ENCODE measurements around the gene INSYN1. TPM values are rescaled to one million over a fixed set of nuclear protein-coding genes. Genes with fewer than 3 reads are reported as not detected.
"Not testable (repeated sequence)": the region's sequence is repeated elsewhere in the genome, so short reads cannot be mapped to it uniquely, and the experiment has no call there.

INSYN1 gene
- total RNA-seq, 4 donors from 2014 or later, result 22.7 to 70.1 (median 45.7) TPM

- Histone ChIP-seq H3K36me3 (peaks cover 82% of the 10 kb centered on the region), H3K9me3 (no peaks in the 10 kb centered on the region), H3K27me3 (no peaks in the 10 kb centered on the region), H3K4me3 (no peak overlapping the region), H3K4me1 (no peaks in the 10 kb centered on the region), H3K27ac (no peak overlapping the region)
- no peak for DNase-seq (ENCODE audit: low spot score in 2 of 2)
- WGBS, result 90% methylated on average over 6 of the region's 6 CpGs
- TF ChIP-seq POLR2A (IDR thresholded peaks at IDR 0.05), result no peak
- TF ChIP-seq POLR2AphosphoS5 (IDR thresholded peaks at IDR 0.05), result no peak
- TF ChIP-seq EP300 (IDR thresholded peaks at IDR 0.05), result no peak
- TF ChIP-seq CTCF (IDR thresholded peaks at IDR 0.05), result no peak
These were observed 44.5 kb downstream of the INSYN1 start for GRCh38 chr15:73708691-73709090.

- peaks cover 59% of the 10 kb centered on the region for H3K36me3 ChIP-seq
- no peak for DNase-seq (ENCODE audit: low spot score in 2 of 2)
- WGBS, result 56% methylated on average over 10 of the region's 13 CpGs
- TF ChIP-seq EP300 (IDR thresholded peaks at IDR 0.05), result no peak
- peak; percentile 15 to 83 for TF ChIP-seq CTCF (IDR thresholded peaks at IDR 0.05)
- no peak overlapping the region for H3K4me3 ChIP-seq
- no peaks in the 10 kb centered on the region for H3K4me1 ChIP-seq
- no peaks in the 10 kb centered on the region for H3K9me3 ChIP-seq
- H3K27me3 ChIP-seq, result no peaks in the 10 kb centered on the region
- no peak overlapping the region for H3K27ac ChIP-seq
These were observed 48.1 kb downstream of the INSYN1 start for GRCh38 chr15:73704869-73705645.

DNA sequence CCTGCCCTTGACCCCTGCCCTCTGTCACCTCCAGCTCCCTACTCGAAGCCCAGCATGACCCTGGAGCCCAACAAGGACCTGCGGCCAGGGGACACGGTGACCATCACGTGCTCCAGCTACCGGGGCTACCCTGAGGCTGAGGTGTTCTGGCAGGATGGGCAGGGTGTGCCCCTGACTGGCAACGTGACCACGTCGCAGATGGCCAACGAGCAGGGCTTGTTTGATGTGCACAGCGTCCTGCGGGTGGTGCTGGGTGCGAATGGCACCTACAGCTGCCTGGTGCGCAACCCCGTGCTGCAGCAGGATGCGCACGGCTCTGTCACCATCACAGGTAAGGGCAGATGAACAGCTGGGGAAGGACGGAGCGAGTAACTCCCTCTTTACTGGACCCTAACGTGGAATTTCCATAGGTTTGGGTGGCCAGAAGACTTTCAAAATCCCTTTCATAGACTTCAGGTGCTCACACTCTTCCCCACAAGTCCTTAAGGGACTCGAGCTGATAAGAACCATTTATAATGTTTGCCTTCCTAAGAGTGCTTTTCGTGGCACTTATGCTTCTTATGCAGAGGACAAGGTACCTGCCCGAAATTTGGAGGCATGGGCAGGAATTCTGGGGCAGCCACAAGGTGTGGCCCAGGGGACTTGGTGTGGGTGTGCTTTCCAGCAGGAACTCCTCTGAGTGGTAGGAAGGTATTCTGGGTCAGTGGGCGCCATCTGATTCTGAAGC, 48.8 kb downstream of the INSYN1 start:
- not testable (repeated sequence) for H3K27me3 ChIP-seq; H3K4me3 ChIP-seq; H3K9me3 ChIP-seq; H3K27ac ChIP-seq; H3K4me1 ChIP-seq; DNase-seq (ENCODE audit: low spot score in 2 of 2)
- H3K36me3 ChIP-seq, result peaks cover 55% of the 10 kb centered on the region
- 69% methylated on average over 7 of the region's 23 CpGs for WGBS

GRCh38 chr15:73703601-73704000, 49.5 kb downstream of the INSYN1 start:
- not testable (repeated sequence) for DNase-seq (ENCODE audit: low spot score in 2 of 2); H3K27ac ChIP-seq; H3K4me1 ChIP-seq; H3K4me3 ChIP-seq; H3K9me3 ChIP-seq; H3K27me3 ChIP-seq
- peaks cover 49% of the 10 kb centered on the region for H3K36me3 ChIP-seq
- 76% methylated on average over 12 of the region's 23 CpGs for WGBS

DNA sequence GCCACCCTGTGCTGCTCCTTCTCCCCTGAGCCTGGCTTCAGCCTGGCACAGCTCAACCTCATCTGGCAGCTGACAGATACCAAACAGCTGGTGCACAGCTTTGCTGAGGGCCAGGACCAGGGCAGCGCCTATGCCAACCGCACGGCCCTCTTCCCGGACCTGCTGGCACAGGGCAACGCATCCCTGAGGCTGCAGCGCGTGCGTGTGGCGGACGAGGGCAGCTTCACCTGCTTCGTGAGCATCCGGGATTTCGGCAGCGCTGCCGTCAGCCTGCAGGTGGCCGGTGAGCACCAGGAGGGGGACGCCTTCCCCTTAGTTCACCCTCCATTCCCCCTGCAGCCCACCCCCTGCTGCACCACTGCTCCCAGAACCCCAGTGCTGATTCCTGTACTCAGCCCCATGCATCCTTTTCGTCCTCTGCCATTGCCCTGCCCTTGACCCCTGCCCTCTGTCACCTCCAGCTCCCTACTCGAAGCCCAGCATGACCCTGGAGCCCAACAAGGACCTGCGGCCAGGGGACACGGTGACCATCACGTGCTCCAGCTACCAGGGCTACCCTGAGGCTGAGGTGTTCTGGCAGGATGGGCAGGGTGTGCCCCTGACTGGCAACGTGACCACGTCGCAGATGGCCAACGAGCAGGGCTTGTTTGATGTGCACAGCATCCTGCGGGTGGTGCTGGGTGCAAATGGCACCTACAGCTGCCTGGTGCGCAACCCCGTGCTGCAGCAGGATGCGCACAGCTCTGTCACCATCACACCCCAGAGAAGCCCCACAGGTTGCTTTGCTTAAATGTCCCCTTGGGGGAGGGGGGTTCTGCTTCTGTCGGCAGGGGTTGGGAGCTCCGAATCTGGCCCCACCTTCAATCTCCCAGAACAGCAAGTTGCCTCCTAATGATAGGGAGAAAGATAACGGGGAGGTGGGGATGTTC, 50.6 kb downstream of the INSYN1 start:
- not testable (repeated sequence) for H3K27ac ChIP-seq; H3K4me3 ChIP-seq; H3K9me3 ChIP-seq; H3K4me1 ChIP-seq; H3K27me3 ChIP-seq; DNase-seq (ENCODE audit: low spot score in 2 of 2)
- peaks cover 41% of the 10 kb centered on the region for H3K36me3 ChIP-seq
- WGBS, result 83% methylated on average over 9 of the region's 33 CpGs

DNA sequence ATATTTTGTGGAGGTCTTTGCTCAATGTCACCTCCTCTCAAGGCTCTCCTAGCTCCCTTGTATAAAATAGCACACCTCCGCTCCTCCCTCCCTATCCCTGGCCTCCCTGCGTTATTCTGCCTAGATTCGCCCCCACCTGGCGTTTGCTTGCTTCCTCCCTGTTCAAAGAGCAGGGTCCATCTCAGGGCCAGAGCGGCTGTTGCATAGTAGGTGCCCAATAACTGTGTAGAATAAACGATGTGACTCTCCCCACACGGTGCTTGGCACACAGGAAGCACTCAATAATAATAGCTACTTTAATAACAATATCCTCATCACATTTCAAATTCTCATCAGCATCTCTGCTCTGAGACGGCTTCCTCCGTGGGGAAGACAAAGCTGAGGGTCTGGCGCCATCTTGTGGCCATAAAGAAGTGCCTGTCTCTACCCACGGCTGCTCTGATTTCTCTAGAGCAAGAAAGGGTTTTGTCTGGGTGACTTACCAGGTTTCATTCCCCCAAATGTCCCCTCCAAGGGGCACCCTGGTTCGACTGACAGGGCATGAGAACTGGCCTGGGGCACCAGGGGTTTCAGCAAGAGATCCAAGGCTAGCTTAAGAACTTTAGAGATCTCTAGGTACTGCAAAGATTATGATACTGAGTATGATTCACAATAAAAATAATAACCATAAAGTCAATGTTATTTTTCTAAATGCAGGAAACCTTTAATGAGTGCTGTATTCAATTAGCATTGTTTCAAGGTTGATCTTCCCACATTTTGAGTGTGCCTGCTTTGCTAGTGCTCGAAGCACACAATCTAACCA, 52.9 kb downstream of the INSYN1 start:
- H3K9me3 ChIP-seq, result no peaks in the 10 kb centered on the region
- H3K27ac ChIP-seq, result no peak overlapping the region
- no peak overlapping the region for H3K4me3 ChIP-seq
- peaks cover 26% of the 10 kb centered on the region for H3K36me3 ChIP-seq
- TF ChIP-seq EP300 (IDR thresholded peaks at IDR 0.05) (no peak), CTCF (IDR thresholded peaks at IDR 0.05) (peak; percentile 86 to 89)
- no peaks in the 10 kb centered on the region for H3K27me3 ChIP-seq
- peaks cover 29% of the 10 kb centered on the region for H3K4me1 ChIP-seq
- DNase-seq (ENCODE audit: low spot score in 2 of 2), result peak; percentile 82 to 85
- WGBS, result 39% methylated on average over 13 of the region's 13 CpGs
